Osteoblast (primary cell): ENCODE measurements around the gene PNP. TPM values are rescaled to one million over a fixed set of nuclear protein-coding genes. Genes with fewer than 3 reads are reported as not detected.
"Not testable (repeated sequence)": the region's sequence is repeated elsewhere in the genome, so short reads cannot be mapped to it uniquely, and the experiment has no call there.

ENCODE experiments used
- DNase-seq: peaks from one replicate; pipeline ENCODE4 v3.0.0; 2011; ENCODE audit warnings: low spot score, mixed read lengths; ENCODE audit not compliant: insufficient read length; ENCODE audit errors: missing footprints
- H2AFZ ChIP-seq: 2 replicates; pipeline ENCODE4 v1.6.0; 2011; ENCODE audit warnings: mild to moderate bottlenecking, low read length
- H3K27ac ChIP-seq: 2 replicates; pipeline ENCODE4 v1.5.1; 2011; ENCODE audit warnings: mild to moderate bottlenecking, low read depth, low read length, moderate library complexity
- H3K27me3 ChIP-seq: 2 replicates; pipeline ENCODE4 v1.6.0; 2012; ENCODE audit warnings: mild to moderate bottlenecking, control low read depth, inconsistent platforms, low read length, moderate library complexity; ENCODE audit not compliant: insufficient read depth
- H3K36me3 ChIP-seq: 2 replicates; pipeline ENCODE4 v1.5.1; 2011; ENCODE audit warnings: mild to moderate bottlenecking, low read length, control low read depth, moderate library complexity; ENCODE audit not compliant: insufficient read depth
- H3K4me1 ChIP-seq: 2 replicates; pipeline ENCODE4 v1.5.1; 2011; ENCODE audit warnings: mild to moderate bottlenecking, low read length, control low read depth, moderate library complexity; ENCODE audit not compliant: insufficient read depth
- H3K4me2 ChIP-seq: 2 replicates; pipeline ENCODE4 v1.6.0; 2011; ENCODE audit warnings: mild to moderate bottlenecking, low read length; ENCODE audit not compliant: insufficient read depth
- H3K4me3 ChIP-seq: fragments of 200-600 bp; sonication (generic); 3 replicates; pipeline ENCODE4 v1.5.1; 2012; ENCODE audit warnings: mild to moderate bottlenecking, low read length, inconsistent platforms; ENCODE audit not compliant: insufficient read depth
- H3K79me2 ChIP-seq: 2 replicates; pipeline ENCODE4 v1.6.0; 2012; ENCODE audit warnings: mild to moderate bottlenecking, low read length, control low read depth, inconsistent platforms; ENCODE audit not compliant: insufficient read depth
- H3K9me3 ChIP-seq: 2 replicates; pipeline ENCODE4 v1.5.1; 2011; ENCODE audit warnings: low read depth, low read length, control low read depth
- H4K20me1 ChIP-seq: 2 replicates; pipeline ENCODE4 v1.6.0; 2012; ENCODE audit warnings: mild to moderate bottlenecking, low read length, control low read depth; ENCODE audit not compliant: insufficient read depth
- total RNA-seq: library from RNA; depleted of rRNA; stranded (reverse); fragments of >200 nt; gene quantifications from 2 replicates; pipeline ENCODE4 v1.2.3, GENCODE V29; 2012
- TF ChIP-seq, protein P1 (sequence below): IDR thresholded peaks from 2 replicates; pipeline ENCODE4 v1.5.1; 2011; ENCODE audit warnings: mild to moderate bottlenecking, low read depth, low read length, moderate library complexity; ENCODE audit errors: extremely low read depth

Gene PNP
- total RNA-seq, 1 donor = 29.7 TPM

DNA sequence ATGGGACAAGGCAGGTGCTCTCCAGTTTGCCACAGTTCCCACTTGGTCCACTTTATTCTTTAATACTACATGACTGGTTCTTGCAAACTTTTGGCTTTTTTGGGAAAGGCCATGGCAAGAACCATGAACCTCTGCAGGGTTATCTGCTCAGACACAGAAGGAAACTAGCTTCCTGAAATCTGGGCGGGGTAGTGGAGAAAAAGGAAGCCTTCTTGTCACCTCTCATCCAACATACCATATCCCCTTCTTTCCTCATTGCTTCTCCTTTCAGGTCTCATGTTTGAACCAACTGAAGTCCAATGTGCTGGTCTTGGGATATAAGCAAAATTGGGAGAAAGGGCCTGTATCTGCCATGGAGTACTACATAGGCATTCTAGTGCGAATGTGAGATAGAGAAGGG is 27.7 kb upstream of the PNP start:
- TF ChIP-seq, protein P1, sequence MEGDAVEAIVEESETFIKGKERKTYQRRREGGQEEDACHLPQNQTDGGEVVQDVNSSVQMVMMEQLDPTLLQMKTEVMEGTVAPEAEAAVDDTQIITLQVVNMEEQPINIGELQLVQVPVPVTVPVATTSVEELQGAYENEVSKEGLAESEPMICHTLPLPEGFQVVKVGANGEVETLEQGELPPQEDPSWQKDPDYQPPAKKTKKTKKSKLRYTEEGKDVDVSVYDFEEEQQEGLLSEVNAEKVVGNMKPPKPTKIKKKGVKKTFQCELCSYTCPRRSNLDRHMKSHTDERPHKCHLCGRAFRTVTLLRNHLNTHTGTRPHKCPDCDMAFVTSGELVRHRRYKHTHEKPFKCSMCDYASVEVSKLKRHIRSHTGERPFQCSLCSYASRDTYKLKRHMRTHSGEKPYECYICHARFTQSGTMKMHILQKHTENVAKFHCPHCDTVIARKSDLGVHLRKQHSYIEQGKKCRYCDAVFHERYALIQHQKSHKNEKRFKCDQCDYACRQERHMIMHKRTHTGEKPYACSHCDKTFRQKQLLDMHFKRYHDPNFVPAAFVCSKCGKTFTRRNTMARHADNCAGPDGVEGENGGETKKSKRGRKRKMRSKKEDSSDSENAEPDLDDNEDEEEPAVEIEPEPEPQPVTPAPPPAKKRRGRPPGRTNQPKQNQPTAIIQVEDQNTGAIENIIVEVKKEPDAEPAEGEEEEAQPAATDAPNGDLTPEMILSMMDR = no peak
- H3K36me3 ChIP-seq = peaks cover 10% of the 10 kb centered on the region
- H3K27me3 ChIP-seq = no peaks in the 10 kb centered on the region
- H2AFZ ChIP-seq = no peak overlapping the region
- H3K9me3 ChIP-seq = no peaks in the 10 kb centered on the region
- no peaks in the 10 kb centered on the region for H4K20me1 ChIP-seq
- no peaks in the 10 kb centered on the region for H3K79me2 ChIP-seq
- DNase-seq = no peak
- no peak overlapping the region for H3K4me3 ChIP-seq
- H3K4me1 ChIP-seq = peaks cover 8% of the 10 kb centered on the region
- H3K27ac ChIP-seq = no peak overlapping the region
- no peak overlapping the region for H3K4me2 ChIP-seq

DNA sequence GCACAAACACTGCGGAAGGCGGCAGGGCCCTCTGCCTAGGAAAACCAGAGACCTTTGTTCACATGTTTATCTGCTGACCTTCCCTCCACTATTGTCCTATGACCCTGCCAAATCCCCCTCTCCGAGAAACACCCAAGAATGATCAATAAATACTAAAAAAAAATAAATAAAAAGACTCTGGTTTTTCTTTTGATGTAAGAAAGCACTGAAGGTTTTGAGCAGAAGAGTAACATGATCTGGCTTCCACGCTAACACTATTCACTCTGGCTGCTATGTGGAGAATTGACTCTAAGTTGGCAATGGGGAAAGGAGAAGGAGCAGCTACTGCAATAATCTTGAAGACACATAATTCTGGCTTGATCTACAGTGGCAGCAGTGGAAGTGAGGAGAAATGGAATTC is 25.6 kb upstream of the PNP start:
- H3K36me3 ChIP-seq = peaks cover 27% of the 10 kb centered on the region
- H3K79me2 ChIP-seq, H3K4me3 ChIP-seq, H3K4me2 ChIP-seq, H3K4me1 ChIP-seq, H2AFZ ChIP-seq, H3K27me3 ChIP-seq, H4K20me1 ChIP-seq, H3K9me3 ChIP-seq, H3K27ac ChIP-seq, DNase-seq: not testable (repeated sequence)

DNA sequence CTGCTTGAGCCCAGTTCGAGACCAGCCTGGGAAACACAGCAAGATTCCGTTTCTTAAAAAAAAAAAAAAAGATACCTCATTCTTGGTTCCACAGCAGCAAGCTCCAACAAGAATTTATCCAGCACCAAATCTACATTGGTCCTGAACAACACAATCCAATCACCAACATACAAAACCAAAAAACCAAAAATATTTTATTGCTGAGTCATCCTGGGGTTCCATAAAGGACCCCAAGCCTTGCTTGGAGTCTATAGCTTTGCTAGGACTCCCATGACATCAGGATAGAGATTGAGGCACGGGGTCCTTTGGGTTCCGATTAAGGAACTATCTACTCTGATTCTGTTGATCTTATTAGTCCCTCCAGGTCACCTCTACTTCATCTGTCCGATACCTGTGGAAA is 22.3 kb upstream of the PNP start:
- H2AFZ ChIP-seq = no peak overlapping the region
- H3K36me3 ChIP-seq = peaks cover 54% of the 10 kb centered on the region
- no peaks in the 10 kb centered on the region for H4K20me1 ChIP-seq
- no peaks in the 10 kb centered on the region for H3K9me3 ChIP-seq
- H3K4me3 ChIP-seq = no peak overlapping the region
- no peak overlapping the region for H3K4me2 ChIP-seq
- no peak for DNase-seq
- H3K27ac ChIP-seq = no peak overlapping the region
- no peaks in the 10 kb centered on the region for H3K27me3 ChIP-seq
- no peaks in the 10 kb centered on the region for H3K4me1 ChIP-seq
- H3K79me2 ChIP-seq = no peaks in the 10 kb centered on the region
- TF ChIP-seq, protein P1 = no peak

DNA sequence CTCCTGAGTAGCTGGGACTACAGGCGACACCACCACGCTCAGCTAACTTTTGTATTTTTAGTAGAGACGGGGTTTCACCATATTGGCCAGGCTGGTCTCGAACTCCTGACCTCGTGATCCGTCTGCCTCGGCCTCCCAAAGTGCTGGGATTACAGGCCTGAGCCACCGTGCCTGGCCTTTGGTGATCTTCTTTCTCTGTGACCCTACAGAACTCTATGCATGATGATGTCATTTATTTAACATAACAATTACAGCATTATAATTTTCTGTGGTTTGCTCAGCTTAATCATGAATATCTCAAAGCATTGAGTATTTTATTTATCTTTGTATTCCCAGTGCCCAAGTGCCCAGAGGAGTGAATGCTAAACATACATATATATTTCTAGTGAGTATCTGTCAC is 16.4 kb upstream of the PNP start:
- H4K20me1 ChIP-seq, H3K27me3 ChIP-seq, DNase-seq, H3K4me3 ChIP-seq, H3K4me2 ChIP-seq, H2AFZ ChIP-seq, H3K27ac ChIP-seq, H3K9me3 ChIP-seq: not testable (repeated sequence)
- Histone ChIP-seq H3K36me3 (peaks cover 51% of the 10 kb centered on the region), H3K4me1 (peaks cover 18% of the 10 kb centered on the region), H3K79me2 (peaks cover 37% of the 10 kb centered on the region)

DNA sequence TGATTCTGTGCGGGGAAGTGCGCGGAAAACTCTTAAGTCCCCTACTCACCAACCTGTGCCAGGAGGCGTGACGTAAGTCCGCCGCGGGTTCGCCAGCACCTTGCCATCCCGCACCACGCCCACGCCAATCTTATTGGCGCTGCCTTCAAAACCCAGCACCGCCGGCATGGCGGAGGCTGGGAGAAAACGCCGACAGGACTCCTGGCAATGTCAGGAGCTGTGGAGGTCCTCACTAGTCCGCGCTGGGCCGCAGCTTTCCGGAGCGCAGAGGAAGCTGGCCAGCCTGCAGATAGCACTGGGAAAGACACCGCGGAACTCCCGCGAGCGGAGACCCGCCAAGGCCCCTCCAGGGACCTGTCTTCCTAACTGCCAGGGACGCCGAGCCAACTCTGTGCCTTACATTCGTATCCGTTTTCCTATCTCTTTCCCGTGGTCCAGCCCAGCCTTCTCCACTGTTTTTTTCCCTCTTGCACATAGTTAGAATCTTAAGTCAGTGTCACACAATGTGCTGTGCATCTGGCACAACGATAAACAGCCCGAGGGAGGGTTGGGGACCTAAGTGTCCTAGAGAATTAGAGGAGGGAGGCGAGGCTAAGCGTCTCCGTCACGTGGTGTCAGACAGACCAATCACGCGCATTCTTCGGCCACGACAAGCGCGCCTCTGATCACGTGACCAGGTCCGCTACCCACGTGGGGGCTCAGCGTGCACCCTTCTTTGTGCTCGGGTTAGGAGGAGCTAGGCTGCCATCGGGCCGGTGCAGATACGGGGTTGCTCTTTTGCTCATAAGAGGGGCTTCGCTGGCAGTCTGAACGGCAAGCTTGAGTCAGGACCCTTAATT is 14.5 kb upstream of the PNP start, which contains the start of the genes APEX1 and OSGEP:
Gene APEX1, plus strand, starts transcription at position 711 of the 839 bp plus-strand sequence. CDS start 420 bp downstream, outside the sequence.
Gene OSGEP, minus strand, starts transcription at position 297 of the 839 bp plus-strand sequence. Its CDS starts 129 bp downstream, at position 168.
- peaks cover 54% of the 10 kb centered on the region for H3K36me3 ChIP-seq
- peak within 1 kb of the TSS; percentile 84 for H3K4me3 ChIP-seq
- peak within 1 kb of the TSS; percentile 92 for H2AFZ ChIP-seq
- H3K4me2 ChIP-seq = peak within 1 kb of the TSS; percentile 92
- peaks cover 19% of the 10 kb centered on the region for H3K4me1 ChIP-seq
- H3K27me3 ChIP-seq = no peaks in the 10 kb centered on the region
- H4K20me1 ChIP-seq = peaks cover 2% of the 10 kb centered on the region
- H3K27ac ChIP-seq = peak within 1 kb of the TSS; percentile 92
- no peaks in the 10 kb centered on the region for H3K9me3 ChIP-seq
- H3K79me2 ChIP-seq = peaks cover 56% of the 10 kb centered on the region
- TF ChIP-seq, protein P1 = no peak
- peak; percentile 98 for DNase-seq
